H9 (cell line): ENCODE data around the gene MSI2. TPM values are rescaled to one million over a fixed set of nuclear protein-coding genes. Genes with fewer than 3 reads are reported as not detected.

Source experiments
- DNase-seq: peaks from one replicate; pipeline ENCODE4 v3.0.0-alpha.2; 2017
- H2AFZ ChIP-seq: one replicate; pipeline ENCODE4 v1.6.1; 2013; ENCODE audit warnings: mild to moderate bottlenecking, low read length, control low read depth, moderate library complexity
- H2AK5ac ChIP-seq: 2 replicates; pipeline ENCODE4 v1.6.1; 2013; ENCODE audit warnings: low read length, control low read depth, mixed read lengths; ENCODE audit not compliant: insufficient read length
- H2BK120ac ChIP-seq: one replicate; pipeline ENCODE4 v1.6.1; 2013; ENCODE audit warnings: low read depth, mild to moderate bottlenecking, low read length, control low read depth, inconsistent platforms; ENCODE audit not compliant: poor library complexity, severe bottlenecking
- H2BK12ac ChIP-seq: 2 replicates; pipeline ENCODE4 v1.6.1; 2013; ENCODE audit warnings: low read length, control low read depth, mixed read lengths, low read depth; ENCODE audit not compliant: insufficient read length
- H2BK15ac ChIP-seq: 2 replicates; pipeline ENCODE4 v1.6.1; 2013; ENCODE audit warnings: low read depth, low read length, control low read depth
- H2BK20ac ChIP-seq: one replicate; pipeline ENCODE4 v1.6.1; 2013; ENCODE audit warnings: low read depth, mild to moderate bottlenecking, low read length, control low read depth, inconsistent platforms; ENCODE audit not compliant: poor library complexity, severe bottlenecking
- H2BK5ac ChIP-seq: 2 replicates; pipeline ENCODE4 v1.6.1; 2013; ENCODE audit warnings: low read length, control low read depth, mixed read lengths; ENCODE audit not compliant: insufficient read length
- H3K14ac ChIP-seq: 2 replicates; pipeline ENCODE4 v1.6.1; 2013; ENCODE audit warnings: low read length, control low read depth; ENCODE audit not compliant: insufficient read depth
- H3K18ac ChIP-seq: 2 replicates; pipeline ENCODE4 v1.6.1; 2013; ENCODE audit warnings: low read depth, mild to moderate bottlenecking, mixed read lengths, low read length, control low read depth; ENCODE audit not compliant: insufficient read length
- H3K23ac ChIP-seq: 2 replicates; pipeline ENCODE4 v1.6.1; 2013; ENCODE audit warnings: low read length, control low read depth, mixed read lengths, low read depth; ENCODE audit not compliant: insufficient read length
- H3K23me2 ChIP-seq: 2 replicates; pipeline ENCODE4 v1.6.1; 2013; ENCODE audit warnings: low read depth, mild to moderate bottlenecking, mixed read lengths, low read length, control low read depth; ENCODE audit not compliant: insufficient read length, poor library complexity, severe bottlenecking
- H3K27ac ChIP-seq: 2 replicates; pipeline ENCODE4 v1.5.1; 2013; ENCODE audit warnings: low read length, control low read depth, mixed read lengths, low read depth; ENCODE audit not compliant: insufficient read length
- H3K27me3 ChIP-seq: 2 replicates; pipeline ENCODE4 v1.6.1; 2013; ENCODE audit warnings: low read length, control low read depth, inconsistent platforms; ENCODE audit not compliant: insufficient read depth
- H3K4ac ChIP-seq: 2 replicates; pipeline ENCODE4 v1.6.1; 2013; ENCODE audit warnings: low read depth, mild to moderate bottlenecking, control low read depth, inconsistent platforms, low read length, moderate library complexity
- H3K4me1 ChIP-seq: 2 replicates; pipeline ENCODE4 v1.6.1; 2013; ENCODE audit warnings: low read length, control low read depth, inconsistent platforms; ENCODE audit not compliant: insufficient read depth
- H3K4me2 ChIP-seq: 2 replicates; pipeline ENCODE4 v1.6.1; 2013; ENCODE audit warnings: low read length, control low read depth, mixed read lengths; ENCODE audit not compliant: insufficient read length, insufficient read depth
- H3K56ac ChIP-seq: 2 replicates; pipeline ENCODE4 v1.6.1; 2013; ENCODE audit warnings: low read depth, mild to moderate bottlenecking, mixed read lengths, low read length, control low read depth; ENCODE audit not compliant: insufficient read length
- H3K79me1 ChIP-seq: 2 replicates; pipeline ENCODE4 v1.6.1; 2013; ENCODE audit warnings: low read depth, mild to moderate bottlenecking, moderate library complexity, low read length, control low read depth, inconsistent platforms; ENCODE audit not compliant: insufficient read depth, poor library complexity, severe bottlenecking
- H3K79me2 ChIP-seq: 2 replicates; pipeline ENCODE4 v1.6.1; 2013; ENCODE audit warnings: low read length, control low read depth, inconsistent platforms; ENCODE audit not compliant: insufficient read depth
- H3K9ac ChIP-seq: 2 replicates; pipeline ENCODE4 v1.6.1; 2013; ENCODE audit warnings: low read length, control low read depth, mixed read lengths; ENCODE audit not compliant: insufficient read length; ENCODE audit errors: extremely low read depth
- H3K9me3 ChIP-seq: one replicate; pipeline ENCODE4 v1.6.1; 2013; ENCODE audit warnings: low read depth, low read length, inconsistent platforms; ENCODE audit not compliant: control insufficient read depth
- H3T11ph ChIP-seq: one replicate; pipeline ENCODE4 v1.6.1; 2013; ENCODE audit warnings: mild to moderate bottlenecking, low read length, control low read depth, inconsistent platforms
- H4K20me1 ChIP-seq: one replicate; pipeline ENCODE4 v1.6.1; 2013; ENCODE audit not compliant: control insufficient read depth, insufficient read length, insufficient read depth
- H4K5ac ChIP-seq: 2 replicates; pipeline ENCODE4 v1.6.1; 2013; ENCODE audit warnings: low read depth, mild to moderate bottlenecking, mixed read lengths, low read length, control low read depth; ENCODE audit not compliant: insufficient read length
- H4K8ac ChIP-seq: replicated peaks from 2 replicates; pipeline ENCODE4 v1.6.1; 2013; ENCODE audit warnings: low read length, control low read depth, mixed read lengths, low read depth; ENCODE audit not compliant: insufficient read length
- H4K91ac ChIP-seq: 2 replicates; pipeline ENCODE4 v1.6.1; 2013; ENCODE audit warnings: low read depth, mild to moderate bottlenecking, moderate library complexity, mixed read lengths, low read length, control low read depth; ENCODE audit not compliant: insufficient read length
- H3K27ac Mint-ChIP-seq, 3 experiments: 2 replicates in 2 of 3; 3 replicates in 1 of 3; pipeline ENCODE4 v1.8.0; 2020 to 2021; ENCODE audit warnings: mixed read lengths in 3 of 3, mild to moderate bottlenecking in 1 of 3, moderate library complexity in 1 of 3
- H3K27me3 Mint-ChIP-seq: 2 replicates; pipeline ENCODE4 v1.8.0; 2021; ENCODE audit warnings: low read depth, mild to moderate bottlenecking, moderate library complexity, mixed read lengths
- H3K36me3 Mint-ChIP-seq, 3 experiments: 2 replicates in 2 of 3; 3 replicates in 1 of 3; pipeline ENCODE4 v1.8.0; 2020 to 2021; ENCODE audit warnings: low read depth in 3 of 3, mixed read lengths in 3 of 3; ENCODE audit not compliant: insufficient read depth in 1 of 3
- H3K4me1 Mint-ChIP-seq, 2 experiments: 2 replicates each; pipeline ENCODE4 v1.8.0; 2020; ENCODE audit warnings: mixed read lengths in 2 of 2
- H3K4me3 Mint-ChIP-seq, 2 experiments: 2 replicates in 1 of 2; 3 replicates in 1 of 2; pipeline ENCODE4 v1.8.0; 2020 to 2021; ENCODE audit warnings: mild to moderate bottlenecking in 2 of 2, mixed read lengths in 2 of 2, moderate library complexity in 1 of 2
- H3K9me3 Mint-ChIP-seq, 2 experiments: 2 replicates in 1 of 2; 3 replicates in 1 of 2; pipeline ENCODE4 v1.8.0; 2020; ENCODE audit warnings: mild to moderate bottlenecking in 2 of 2, mixed read lengths in 2 of 2, moderate library complexity in 1 of 2
- WGBS: extraction: QIAGEN DNeasy Blood & Tissue Kit; methylation state at CpG from one replicate; pipeline ENCODE4 v1.1.7; 2013; ENCODE audit warnings: missing lambda C conversion rate, low lambda C conversion rate, mixed read lengths; ENCODE audit not compliant: insufficient read length; ENCODE audit errors: extremely low coverage; 5-methylcytosine and 5-hydroxymethylcytosine counted together
- total RNA-seq: library from RNA; stranded (reverse); gene quantifications from 2 replicates; pipeline ENCODE4 v1.2.1, GENCODE V29; 2021
- TF ChIP-seq, protein P1 (sequence below): fragments of 200-600 bp; sonication (generic); conservative IDR thresholded peaks from 3 replicates; pipeline ENCODE4 v1.8.0; 2021; ENCODE audit warnings: antibody characterized with exemption, mild to moderate bottlenecking

Gene MSI2
- total RNA-seq, 1 experiment from 2014 or later: 98.5 TPM

DNA sequence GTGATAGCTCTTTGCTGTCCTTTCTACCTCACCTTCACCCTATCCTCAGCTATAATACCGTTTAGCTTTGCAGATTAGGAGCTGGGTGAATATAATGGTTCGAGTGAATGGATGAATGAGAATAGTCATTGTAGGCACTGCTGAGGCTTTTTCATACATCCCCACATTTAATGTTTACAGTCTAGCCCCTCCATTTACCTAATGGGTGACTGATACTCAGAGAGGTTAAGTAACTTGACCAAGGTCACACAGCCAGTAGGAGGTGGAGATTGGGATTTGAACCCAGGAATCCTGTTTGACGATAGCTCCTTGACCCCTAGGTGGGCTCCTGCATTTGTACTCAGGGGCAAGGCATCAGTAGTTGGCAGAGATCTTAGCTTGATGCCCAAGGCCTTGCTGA, 293.1 kb downstream of the MSI2 start:
- Histone ChIP-seq H2BK15ac (no peak overlapping the region), H3K9me3 (no peaks in the 10 kb centered on the region), H3K9ac (no peak overlapping the region), H3K79me1 (no peaks in the 10 kb centered on the region), H3K23ac (no peak overlapping the region), H2BK5ac (no peak overlapping the region), H3T11ph (no peak overlapping the region), H3K14ac (no peak overlapping the region), H2AFZ (no peak overlapping the region), H4K5ac (no peak overlapping the region), H3K4me2 (no peak overlapping the region), H4K8ac (no peak overlapping the region), H2AK5ac (no peak overlapping the region), H3K4me1 (peaks cover 16% of the 10 kb centered on the region; the same call in 1 of the 2 replicates), H3K56ac (no peak overlapping the region), H3K27me3 (no peaks in the 10 kb centered on the region), H3K4ac (no peak overlapping the region), H3K27ac (no peak overlapping the region), H2BK20ac (no peak overlapping the region), H2BK120ac (no peak overlapping the region), H4K91ac (no peak overlapping the region), H4K20me1 (no peaks in the 10 kb centered on the region), H3K79me2 (no peaks in the 10 kb centered on the region), H3K18ac (no peak overlapping the region), H3K23me2 (no peaks in the 10 kb centered on the region), H2BK12ac (no peak overlapping the region)
- no peak overlapping the region for H3K4me3 Mint-ChIP-seq
- no peaks in the 10 kb centered on the region for H3K27me3 Mint-ChIP-seq
- TF ChIP-seq, protein P1, sequence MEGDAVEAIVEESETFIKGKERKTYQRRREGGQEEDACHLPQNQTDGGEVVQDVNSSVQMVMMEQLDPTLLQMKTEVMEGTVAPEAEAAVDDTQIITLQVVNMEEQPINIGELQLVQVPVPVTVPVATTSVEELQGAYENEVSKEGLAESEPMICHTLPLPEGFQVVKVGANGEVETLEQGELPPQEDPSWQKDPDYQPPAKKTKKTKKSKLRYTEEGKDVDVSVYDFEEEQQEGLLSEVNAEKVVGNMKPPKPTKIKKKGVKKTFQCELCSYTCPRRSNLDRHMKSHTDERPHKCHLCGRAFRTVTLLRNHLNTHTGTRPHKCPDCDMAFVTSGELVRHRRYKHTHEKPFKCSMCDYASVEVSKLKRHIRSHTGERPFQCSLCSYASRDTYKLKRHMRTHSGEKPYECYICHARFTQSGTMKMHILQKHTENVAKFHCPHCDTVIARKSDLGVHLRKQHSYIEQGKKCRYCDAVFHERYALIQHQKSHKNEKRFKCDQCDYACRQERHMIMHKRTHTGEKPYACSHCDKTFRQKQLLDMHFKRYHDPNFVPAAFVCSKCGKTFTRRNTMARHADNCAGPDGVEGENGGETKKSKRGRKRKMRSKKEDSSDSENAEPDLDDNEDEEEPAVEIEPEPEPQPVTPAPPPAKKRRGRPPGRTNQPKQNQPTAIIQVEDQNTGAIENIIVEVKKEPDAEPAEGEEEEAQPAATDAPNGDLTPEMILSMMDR: no peak
- no peak overlapping the region; a peak in 1 of 7 replicates for H3K27ac Mint-ChIP-seq
- DNase-seq: no peak
- WGBS: no CpG with 5 or more reads among the region's 3 CpGs
- peaks cover 87 to 97% of the 10 kb centered on the region in 2 experiments for H3K4me1 Mint-ChIP-seq
- H3K9me3 Mint-ChIP-seq: no peaks in the 10 kb centered on the region
- no peaks in the 10 kb centered on the region for H3K36me3 Mint-ChIP-seq
